HG03442 (cell line): ENCODE results near the gene SNX18.
"Not testable (repeated sequence)": the region's sequence is repeated elsewhere in the genome, so short reads cannot be mapped to it uniquely, and the experiment has no call there.

Source experiments
- ATAC-seq: cut with Tn5 transposase; IDR thresholded peaks from one replicate; pipeline ENCODE4 v1.9.1; 2021; ENCODE audit warnings: mild to moderate bottlenecking, moderate library complexity; ENCODE audit not compliant: unreplicated experiment

SNX18 gene, protein sequence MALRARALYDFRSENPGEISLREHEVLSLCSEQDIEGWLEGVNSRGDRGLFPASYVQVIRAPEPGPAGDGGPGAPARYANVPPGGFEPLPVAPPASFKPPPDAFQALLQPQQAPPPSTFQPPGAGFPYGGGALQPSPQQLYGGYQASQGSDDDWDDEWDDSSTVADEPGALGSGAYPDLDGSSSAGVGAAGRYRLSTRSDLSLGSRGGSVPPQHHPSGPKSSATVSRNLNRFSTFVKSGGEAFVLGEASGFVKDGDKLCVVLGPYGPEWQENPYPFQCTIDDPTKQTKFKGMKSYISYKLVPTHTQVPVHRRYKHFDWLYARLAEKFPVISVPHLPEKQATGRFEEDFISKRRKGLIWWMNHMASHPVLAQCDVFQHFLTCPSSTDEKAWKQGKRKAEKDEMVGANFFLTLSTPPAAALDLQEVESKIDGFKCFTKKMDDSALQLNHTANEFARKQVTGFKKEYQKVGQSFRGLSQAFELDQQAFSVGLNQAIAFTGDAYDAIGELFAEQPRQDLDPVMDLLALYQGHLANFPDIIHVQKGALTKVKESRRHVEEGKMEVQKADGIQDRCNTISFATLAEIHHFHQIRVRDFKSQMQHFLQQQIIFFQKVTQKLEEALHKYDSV

DNA sequence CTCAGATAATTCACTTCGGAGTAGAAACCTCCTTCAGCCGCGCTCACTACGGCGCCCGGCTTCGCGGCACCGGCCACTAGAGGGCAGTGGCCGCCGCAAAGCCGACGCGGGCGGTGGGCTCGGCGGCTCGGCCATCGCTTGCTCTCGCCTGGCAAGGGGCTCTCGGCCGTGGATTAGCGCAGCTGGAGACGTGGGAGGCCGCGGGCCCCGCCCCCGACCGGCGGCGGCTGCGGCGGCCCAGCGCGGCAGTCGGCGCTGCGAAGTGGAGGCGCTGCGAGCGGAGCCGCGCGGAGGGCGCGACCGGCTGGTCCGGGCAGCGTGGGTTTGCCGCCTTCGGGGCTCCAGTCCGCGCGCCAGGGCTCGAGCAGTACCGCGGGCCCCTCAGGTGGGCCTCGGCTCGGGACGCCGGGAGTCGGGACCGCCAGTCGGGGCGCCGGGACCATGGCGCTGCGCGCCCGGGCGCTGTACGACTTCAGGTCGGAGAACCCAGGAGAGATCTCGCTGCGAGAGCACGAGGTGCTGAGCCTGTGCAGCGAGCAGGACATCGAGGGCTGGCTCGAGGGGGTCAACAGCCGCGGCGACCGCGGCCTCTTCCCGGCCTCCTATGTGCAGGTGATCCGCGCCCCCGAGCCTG lies at the start of gene SNX18:
SNX18 (plus strand) TSS at position 248 of the 634 bp plus-strand sequence; CDS start at position 442, 194 bp downstream.
- peak; percentile 95 for ATAC-seq

DNA sequence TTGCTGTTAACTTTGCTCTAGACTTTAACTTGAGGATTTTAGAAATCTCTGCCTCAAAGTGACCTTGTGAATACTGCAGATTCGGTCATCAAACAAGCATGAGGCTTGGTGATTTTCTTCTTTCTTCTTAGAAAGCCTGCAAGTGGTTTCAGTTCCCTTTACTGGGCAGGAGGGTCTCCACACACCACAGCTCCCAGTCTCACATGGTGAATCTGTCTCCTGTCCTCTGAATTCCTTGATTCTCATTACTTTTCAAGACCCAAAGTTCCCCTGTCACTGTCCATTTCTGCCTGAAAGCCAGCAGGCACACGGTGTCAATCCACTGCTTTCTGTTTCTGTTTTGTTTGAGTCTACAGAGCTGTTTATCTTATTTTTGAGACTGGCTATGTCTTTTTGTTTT lies 47.9 kb upstream of the SNX18 start:
- ATAC-seq, result peak; percentile 86

DNA sequence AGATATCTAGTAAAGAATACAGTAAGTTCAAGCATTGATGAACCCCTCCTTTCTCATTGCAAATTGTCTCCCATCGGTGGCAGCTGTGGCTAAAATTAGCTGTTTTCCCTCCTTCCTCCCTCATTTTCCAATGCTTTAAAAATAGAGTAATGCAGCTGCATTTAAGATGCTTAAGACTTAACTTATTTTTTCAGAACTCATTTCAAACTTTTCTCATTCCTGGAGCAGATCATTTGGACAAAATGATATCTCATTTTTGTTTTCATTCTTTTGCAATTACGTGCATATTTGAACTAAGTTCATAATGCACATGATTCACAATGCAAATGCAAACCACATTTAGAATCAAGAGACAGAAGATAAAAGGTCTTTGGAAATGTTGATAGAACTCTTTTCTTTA lies 47.4 kb upstream of the SNX18 start:
- ATAC-seq, result no peak

DNA sequence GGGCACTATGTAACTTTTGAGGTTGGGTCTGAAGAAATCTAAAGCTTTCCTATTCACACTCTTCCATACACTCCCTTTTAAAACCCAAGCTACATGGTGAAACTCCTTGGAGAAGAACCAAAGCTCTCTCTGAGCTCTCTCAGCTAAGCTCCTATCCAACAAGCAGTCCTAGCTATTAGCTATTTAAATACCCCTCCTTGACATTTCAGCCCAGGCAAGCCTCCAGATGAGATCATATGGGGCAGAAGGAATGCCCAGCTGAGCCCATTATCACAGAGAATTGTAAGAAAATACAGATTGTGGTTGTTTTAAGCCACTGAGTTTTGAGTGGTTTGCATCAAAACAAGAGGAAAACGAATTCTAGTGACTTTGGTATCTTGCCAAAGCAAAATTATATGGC lies 46.9 kb upstream of the SNX18 start:
- no peak for ATAC-seq

DNA sequence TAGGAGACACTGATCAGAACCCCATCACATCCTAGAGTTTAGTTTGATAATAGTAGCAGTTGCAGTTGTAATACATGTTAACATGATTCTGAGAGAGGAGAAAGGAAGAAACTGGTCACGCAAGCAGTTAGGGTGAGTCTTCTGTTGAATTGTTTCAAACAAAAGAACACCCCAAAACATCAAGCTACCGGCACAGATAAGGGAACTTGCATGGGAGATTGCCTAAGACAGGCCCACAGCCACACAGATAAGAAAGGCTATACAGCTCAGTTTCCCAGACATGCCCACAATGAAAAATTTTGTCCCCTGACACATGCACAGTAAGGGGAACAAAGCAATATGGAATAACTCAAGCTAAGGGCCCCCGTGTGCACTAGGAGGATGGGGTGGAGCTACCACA lies 46.2 kb upstream of the SNX18 start:
- no peak for ATAC-seq

DNA sequence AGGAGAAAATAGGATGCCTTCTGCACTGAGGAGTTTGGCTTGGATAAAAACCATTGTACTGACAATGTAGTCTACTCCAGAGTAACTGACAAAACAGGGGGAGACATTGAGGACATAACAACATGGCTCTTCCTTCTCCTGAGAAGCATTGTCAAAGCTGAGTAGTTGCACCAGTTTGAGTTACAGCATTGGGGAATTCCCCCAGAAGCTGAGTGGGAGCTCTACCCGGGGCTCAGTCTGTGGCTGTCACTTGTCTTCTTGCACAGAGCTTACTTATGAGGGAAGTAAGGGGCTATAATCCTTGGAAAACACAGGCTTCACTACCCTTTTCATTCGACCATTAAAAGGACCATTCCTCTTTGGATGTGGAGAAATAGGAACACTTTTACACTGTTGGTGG lies 40.9 kb upstream of the SNX18 start:
- ATAC-seq, result no peak

DNA sequence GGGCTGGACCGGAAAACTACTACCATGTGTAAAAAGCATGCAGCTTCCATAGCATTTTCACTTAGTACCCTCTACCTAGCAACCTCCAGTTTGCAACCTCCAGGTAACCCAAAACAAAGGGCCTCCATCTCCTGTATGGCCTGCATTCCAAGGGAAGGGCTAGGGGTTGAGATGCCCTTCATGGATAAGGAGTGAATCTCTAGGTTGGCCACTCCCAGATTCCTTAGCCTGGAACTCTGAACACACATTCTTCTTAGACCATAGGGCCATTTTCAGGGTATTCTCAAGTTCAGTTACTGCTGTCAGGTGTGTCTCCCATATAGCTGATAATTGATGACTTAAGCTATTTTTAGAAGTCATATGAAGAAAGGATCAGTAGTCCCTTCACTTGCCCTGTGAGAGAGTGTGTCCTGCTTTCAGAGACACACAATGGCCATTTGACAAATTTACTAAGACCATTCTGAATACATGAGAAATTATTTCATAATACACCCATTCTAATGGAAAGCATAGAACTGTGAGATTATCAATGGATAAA lies 39.5 kb upstream of the SNX18 start:
- ATAC-seq, result no peak

DNA sequence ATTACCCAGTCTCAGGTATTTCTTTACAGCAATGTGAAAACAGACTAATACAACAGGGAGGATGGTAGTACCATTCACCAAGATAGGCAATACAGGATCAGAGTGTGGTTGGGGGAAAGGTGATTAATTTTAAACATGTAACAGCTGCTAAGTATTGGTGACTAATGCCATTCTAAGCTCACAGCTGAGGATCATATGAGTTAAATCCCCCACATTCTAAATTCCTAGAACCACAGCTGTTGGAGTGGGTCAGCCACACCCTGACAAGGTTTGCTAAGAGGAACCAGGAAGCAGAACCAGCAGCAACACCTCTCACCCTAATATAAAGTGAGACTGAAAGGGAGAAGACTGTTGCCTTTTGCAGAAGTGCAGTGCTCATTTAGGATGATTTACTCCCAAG lies 37.3 kb upstream of the SNX18 start:
- ATAC-seq, result no peak

DNA sequence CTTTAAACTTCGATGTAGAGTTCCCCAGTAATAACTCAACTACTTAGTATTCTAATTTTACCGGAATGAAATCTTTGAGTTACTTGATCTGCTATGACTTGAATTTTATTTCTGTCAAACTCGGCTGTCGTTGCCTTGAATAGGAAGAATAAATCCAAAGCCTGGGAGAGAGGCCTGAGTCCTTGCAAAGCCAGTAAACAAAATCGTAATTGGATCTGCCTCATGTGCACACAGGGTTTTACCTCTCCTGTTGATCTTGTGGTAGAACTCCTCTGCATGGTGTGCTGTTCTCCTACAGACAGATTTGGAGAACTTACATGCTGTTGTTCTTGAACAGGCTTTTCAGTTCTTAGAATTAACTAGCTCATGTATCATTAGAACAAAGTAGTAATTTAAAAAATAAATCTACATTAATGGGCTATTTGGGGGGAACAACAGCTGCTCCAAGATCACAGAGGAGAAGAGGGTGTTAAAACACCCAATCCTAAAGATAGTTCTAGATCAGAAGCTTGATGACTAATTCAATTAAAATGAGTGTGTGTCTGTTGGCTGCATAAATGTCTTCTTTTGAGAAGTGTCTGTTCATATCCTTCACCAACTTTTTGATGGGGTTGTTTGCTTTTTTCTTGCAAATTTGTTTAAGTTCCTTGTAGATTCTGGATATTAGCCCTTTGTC lies 33.2 kb upstream of the SNX18 start:
- ATAC-seq, result no peak

DNA sequence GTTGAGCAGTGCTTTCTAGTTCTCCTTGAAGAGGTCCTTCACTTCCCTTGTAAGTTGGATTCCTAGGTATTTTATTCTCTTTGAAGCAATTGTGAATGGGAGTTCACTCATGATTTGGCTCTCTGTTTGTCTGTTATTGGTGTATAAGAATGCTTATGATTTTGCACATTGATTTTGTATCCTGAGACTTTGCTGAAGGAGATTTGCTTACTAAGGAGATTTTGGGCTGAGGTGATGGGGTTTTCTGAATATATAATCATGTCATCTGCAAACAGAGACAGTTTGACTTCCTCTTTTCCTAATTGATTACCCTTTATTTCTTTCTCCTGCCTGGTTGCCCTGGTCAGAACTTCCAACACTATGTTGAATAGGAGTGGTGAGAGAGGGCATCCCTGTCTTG lies 31.9 kb upstream of the SNX18 start:
- ATAC-seq, result not testable (repeated sequence)

DNA sequence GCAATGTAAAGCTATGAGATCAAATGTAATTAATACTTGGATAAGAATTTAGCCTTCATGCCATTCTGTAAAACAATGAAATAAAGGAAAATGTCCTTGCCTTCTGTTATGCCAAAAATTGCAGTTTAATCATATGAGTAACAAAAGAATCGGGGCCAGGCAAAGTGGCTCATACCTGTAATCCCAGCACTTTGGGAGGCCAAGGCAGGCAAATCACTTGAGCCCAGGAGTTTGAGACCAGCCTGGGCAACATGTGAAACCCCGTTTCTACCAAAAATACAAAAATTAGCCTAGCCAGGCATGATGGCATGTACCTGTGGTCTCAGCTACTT lies 27.9 kb upstream of the SNX18 start:
- not testable (repeated sequence) for ATAC-seq

DNA sequence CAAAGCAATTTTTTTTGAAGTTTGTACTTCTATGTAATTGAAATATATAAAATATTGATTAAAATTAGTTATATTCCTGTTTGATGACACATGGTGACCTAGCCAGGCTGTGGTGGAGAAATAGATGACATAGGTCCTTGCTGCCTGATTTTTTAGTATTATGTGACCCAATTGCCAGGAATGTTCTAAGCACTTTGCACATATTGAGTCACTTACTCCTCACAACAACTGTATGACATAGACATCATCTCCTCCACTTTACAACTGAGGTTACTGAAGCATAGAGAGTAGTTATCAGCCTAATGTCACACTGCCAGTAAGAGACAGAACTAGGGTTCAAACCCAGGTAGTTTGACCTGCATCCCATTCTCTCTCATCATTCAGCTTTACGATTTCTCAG lies 26.2 kb upstream of the SNX18 start:
- no peak for ATAC-seq

DNA sequence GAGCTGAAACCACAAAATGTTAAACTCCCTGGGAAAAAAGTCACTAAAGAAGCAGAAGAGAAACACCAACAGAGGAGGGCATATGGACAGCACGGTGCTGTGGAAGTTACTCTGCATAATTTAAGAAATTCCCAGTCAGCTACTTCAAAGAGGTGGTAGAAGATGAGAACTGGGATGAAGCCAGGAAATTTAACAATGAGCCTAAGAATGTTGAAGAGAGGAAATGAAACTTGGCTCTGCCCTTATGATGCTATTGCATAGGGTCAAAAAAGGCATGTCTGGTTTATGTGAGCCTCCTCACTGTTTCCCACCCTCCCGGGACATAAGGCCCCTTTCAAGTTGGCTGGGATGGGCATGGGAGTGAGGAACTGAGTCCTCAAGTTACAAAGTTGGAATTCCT lies 25.4 kb upstream of the SNX18 start:
- no peak for ATAC-seq

DNA sequence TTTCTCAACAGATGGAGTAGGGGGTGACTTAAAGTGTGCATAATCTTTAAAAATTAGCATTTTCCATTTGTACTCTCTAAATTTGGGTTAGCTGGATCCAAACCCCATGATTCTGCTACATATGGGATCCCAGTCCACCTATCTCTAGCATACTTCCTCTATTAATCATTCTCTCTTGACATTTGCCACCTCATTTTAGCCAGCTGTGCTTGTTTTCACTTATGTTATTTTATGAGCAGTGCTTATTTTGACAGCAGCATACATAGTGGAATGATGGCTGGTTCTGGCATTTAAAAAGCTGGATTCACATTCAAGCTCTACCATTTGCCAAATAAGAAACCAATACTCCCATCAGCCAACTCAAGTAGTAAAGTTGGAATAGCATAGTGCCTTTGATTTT lies 22.5 kb upstream of the SNX18 start:
- no peak for ATAC-seq

DNA sequence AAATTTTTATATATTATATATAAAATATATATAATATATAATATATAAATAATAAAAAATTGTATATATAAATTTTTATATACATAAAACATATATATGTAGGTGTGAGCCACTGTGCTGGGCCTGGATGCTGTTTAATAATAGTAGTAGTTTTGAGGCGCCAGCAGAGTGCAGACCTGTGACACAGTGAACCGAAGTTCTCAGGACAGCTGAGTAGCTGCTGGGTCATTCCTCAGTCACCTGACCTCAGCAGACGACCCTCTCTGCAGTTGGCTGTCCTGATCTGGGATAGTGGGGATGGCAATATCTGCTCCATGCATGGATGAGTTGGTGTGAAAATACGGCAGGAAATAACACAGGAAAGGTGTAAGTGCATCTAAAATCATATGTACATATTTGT lies 3.3 kb upstream of the SNX18 start:
- ATAC-seq, result no peak

DNA sequence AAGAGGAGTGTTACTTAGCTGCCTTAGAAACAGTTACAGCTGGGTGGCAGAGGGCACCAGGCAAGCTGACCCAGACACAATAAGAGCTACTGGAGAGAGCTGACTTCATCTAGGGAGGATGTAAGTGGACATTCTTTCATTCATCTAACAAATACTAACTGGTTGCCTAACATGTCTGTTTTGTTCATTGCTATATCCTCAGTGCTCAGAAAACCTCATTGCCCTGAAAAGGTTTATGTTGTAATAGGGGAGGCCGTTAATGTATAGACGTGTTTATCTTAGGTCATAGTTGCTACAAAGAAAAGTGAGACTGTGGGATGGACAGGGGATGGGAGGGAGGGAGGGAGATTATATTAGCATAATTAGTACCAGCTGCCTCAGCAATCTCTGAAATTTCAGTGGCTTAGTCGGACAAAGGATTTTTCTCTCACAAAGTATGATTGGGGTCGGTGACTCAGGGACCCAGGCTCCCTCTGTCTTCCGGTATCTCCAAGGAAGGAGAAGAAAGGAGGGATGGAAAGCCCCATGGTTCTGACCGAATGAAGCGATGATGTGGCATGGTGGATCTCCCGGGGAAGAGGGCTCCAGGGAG lies 2.6 kb upstream of the SNX18 start:
- no peak for ATAC-seq

DNA sequence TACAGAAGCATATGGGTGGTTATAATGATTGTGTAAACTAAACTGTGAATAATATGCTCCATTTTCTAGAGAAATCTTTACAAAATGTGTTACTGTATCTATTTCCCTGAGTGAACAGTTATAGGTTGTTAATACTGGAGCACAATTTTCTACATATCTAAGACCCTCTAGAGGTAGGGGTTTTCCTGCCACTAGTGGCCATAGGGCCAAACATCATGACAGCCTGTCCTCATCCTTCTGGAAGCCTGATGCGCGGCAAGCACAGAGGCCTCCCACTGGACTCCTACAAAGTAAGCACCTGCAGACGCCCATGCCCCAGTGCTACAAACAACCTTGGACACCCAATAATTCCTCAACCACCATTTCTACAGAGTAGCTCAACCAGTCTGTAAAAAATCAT lies 1.9 kb upstream of the SNX18 start:
- ATAC-seq, result no peak

DNA sequence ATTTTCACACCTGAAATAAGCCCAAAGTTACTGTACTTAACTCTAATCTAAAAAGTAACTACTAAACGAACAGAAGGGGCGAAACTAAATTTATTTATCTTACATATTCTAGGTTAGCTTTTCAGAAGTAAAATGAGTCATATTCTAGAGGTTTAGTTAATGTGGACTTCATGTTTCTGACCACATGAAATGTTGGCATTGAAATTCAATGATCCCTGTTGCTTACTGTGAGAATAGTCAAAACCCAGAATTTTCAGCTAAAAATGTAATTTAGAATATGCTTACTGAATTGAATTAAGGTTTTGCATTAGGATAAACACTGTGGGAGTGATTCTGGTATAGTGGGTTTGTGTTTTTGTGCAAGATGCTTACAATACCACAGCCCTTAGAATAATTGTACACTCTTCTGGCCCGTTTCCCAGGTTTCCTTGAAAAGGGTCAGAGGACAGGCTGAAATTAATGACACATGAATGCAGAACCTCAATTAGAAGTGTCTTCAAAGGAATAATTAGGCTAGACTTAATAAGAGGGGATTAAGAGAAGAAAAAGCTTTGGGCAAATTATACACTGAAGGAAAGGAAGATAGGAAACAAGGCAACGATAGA lies 1.4 kb upstream of the SNX18 start:
- no peak for ATAC-seq

DNA sequence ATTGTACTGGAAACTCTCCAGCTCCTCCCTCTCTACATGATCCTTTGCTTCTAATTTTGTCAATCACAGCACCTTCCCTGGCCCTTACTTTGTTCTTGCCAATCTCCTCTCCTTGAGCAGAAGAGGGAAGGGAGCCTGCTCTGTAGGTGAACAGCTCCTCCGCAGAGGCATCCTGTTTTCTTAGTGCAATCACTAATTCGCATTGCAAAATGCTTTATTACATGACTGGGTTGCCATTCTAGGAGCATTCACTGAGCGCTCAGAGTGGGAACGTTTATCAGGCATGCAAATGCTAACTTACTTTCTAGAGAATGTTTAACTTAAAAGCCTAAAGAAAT lies 416 bp upstream of the SNX18 start:
- no peak for ATAC-seq

DNA sequence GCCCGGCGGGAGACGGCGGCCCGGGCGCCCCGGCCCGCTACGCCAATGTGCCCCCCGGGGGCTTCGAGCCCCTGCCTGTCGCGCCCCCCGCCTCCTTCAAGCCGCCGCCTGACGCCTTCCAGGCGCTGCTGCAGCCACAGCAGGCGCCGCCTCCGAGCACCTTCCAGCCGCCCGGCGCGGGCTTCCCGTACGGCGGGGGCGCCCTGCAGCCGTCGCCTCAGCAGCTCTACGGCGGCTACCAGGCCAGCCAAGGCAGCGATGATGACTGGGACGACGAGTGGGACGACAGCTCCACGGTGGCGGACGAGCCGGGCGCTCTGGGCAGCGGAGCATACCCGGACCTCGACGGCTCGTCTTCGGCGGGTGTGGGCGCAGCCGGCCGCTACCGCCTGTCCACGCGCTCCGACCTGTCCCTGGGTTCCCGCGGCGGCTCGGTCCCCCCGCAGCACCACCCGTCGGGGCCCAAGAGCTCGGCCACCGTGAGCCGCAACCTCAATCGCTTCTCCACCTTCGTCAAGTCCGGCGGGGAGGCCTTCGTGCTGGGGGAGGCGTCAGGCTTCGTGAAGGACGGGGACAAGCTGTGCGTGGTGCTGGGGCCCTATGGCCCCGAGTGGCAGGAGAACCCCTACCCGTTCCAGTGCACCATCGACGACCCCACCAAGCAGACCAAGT lies 723 bp downstream of the SNX18 start:
- peak; percentile 37 for ATAC-seq
